ENCODE results near the gene RIPOR3.

The RIPOR3 gene

DNA sequence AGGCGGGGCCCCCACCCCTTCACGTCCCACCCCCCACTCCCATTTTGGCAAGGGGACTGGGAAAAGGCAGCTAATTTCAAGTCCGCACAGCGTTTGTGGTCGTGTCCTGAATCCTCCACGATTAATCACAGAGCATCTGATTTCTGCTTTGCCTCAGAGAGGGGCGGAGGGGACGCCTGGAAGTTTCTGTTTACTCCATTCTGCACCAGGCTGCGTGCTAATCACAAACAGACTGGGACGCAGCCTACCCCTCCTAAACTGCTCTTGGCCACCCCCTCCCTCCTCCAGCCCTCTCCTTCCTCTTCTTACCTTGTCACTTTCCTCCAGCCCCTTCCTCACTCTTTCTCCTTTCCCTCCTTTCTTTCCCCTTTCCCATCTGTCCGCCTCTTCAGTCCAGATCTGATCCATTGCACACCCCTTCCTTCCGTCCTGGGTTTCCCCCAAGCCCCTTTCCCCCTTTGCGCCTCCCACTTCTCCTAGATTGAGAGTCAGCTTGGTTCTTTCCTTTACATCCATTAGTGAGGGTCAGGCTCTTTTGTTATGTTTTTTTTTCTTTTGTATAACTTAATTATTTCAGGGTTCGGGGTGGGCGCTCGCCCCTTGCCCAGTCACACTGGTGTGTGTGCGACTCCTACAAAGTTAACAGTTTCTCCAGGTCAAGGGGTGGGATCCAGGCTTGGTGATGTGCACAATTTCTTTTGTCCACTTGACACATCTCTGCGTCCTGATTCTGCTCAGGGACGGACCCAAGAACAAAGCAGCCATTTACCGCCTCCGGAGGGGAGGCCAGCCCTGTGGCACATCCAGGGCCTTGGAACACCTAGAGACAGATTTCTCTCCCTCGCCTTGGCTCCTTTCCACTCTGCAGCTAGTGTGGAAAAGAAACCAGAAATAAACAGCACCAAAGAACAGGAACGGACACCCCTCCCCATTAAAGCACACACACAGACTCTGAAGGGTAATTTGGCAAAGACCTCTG lies 520 bp upstream of the RIPOR3 start:
- H3K27me3 Mint-ChIP-seq (ENCODE audit: low read depth) = peaks cover 26% of the 10 kb centered on the region
- TF ChIP-seq, protein P1, sequence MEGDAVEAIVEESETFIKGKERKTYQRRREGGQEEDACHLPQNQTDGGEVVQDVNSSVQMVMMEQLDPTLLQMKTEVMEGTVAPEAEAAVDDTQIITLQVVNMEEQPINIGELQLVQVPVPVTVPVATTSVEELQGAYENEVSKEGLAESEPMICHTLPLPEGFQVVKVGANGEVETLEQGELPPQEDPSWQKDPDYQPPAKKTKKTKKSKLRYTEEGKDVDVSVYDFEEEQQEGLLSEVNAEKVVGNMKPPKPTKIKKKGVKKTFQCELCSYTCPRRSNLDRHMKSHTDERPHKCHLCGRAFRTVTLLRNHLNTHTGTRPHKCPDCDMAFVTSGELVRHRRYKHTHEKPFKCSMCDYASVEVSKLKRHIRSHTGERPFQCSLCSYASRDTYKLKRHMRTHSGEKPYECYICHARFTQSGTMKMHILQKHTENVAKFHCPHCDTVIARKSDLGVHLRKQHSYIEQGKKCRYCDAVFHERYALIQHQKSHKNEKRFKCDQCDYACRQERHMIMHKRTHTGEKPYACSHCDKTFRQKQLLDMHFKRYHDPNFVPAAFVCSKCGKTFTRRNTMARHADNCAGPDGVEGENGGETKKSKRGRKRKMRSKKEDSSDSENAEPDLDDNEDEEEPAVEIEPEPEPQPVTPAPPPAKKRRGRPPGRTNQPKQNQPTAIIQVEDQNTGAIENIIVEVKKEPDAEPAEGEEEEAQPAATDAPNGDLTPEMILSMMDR (IDR thresholded peaks at IDR 0.05; ENCODE audit: unreplicated experiment in 3 of 3) = no peak
- H3K27ac Mint-ChIP-seq = peak overlapping the region; percentile 40 to 75 (median 68)
- H3K36me3 Mint-ChIP-seq (ENCODE audit: low read depth) = no peaks in the 10 kb centered on the region
- H3K4me3 Mint-ChIP-seq = peak overlapping the region; percentile 59 to 79 (median 66)
- H3K9me3 Mint-ChIP-seq = no peaks in the 10 kb centered on the region
- H3K4me1 Mint-ChIP-seq = peaks cover 45% of the 10 kb centered on the region

DNA sequence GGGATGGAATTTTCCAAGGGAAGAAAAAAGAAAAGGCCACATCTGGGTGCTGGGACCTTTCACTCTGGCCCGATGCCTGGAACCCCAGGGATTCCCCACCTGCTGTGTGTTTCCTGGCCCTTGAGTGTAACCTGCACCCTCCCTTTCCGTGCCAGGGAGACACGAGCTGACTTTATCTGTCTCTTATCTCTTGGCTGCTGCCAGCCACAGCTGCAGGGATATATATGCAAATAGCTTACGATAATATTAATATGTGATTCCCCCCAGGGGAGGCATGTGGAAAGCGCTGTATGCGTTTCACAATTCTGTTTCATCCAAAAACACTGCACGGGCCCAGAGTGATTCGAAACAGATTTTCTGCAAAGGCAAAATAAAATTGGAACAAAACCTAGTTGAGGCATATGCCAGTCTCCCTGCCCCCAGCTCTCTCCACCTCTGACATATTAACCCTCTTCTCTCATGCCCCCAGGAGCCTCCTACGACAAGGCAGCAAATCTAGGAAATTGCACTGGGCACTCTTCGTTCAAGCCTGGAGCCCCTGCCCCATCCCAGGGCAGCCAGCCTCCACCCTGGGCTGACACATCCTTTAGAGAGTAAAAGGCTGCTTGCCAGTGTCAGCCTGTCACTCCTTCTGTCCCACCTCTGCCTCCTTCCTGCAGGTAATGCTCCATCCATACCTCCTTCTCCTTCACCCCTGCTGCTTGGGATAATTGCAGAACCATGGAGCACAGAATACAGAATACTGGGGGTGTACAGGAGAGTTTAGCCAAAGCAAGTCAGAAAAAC lies 1.3 kb downstream of the RIPOR3 start:
- peak overlapping the region; percentile 20 to 75 (median 63) for H3K4me3 Mint-ChIP-seq
- H3K27me3 Mint-ChIP-seq (ENCODE audit: low read depth) = peaks cover 26% of the 10 kb centered on the region
- TF ChIP-seq, protein P1 (IDR thresholded peaks at IDR 0.05; ENCODE audit: unreplicated experiment in 3 of 3) = no peak
- H3K36me3 Mint-ChIP-seq (ENCODE audit: low read depth) = no peaks in the 10 kb centered on the region
- no peaks in the 10 kb centered on the region for H3K9me3 Mint-ChIP-seq
- peaks cover 39% of the 10 kb centered on the region for H3K4me1 Mint-ChIP-seq
- H3K27ac Mint-ChIP-seq = peak overlapping the region in 1 of 3 experiments; percentile 9

DNA sequence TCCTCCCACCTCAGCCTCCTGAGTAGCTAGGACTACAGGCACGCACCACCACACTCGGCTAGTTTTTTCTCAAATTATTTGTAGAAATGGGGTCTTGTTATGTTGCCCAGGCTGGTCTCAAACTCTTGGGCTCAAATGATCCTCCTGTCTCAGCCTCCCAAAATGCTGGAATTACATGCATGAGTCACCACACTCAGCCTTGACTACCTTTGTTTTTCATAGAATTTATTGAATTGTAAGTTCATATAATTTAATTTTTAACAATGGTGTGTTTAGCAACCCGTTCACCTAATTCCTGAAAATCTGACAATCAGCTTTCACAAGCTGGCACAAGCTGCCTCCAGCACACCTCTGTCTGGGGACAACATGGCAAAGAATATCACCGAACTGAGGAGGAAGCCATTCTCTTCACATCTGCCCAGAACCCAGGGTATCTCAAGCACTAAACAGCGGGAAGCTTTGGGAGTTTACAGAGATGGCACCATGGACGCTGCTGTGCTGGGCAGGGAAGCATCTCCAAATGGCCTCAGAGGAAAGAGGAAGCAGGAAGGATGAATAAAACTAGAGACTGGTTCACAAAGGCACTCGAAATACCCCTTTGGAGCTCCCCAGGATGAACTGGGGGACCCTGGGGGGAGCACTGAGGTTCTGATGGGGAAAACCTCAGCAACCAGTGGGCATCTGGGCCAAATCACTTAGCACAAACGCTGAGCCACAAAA lies 2.9 kb downstream of the RIPOR3 start:
- Mint-ChIP-seq H3K4me3 (no peak overlapping the region), H3K9me3 (no peaks in the 10 kb centered on the region), H3K27ac (no peak overlapping the region), H3K36me3 (ENCODE audit: low read depth) (no peaks in the 10 kb centered on the region), H3K27me3 (ENCODE audit: low read depth) (peaks cover 26% of the 10 kb centered on the region), H3K4me1 (peaks cover 32% of the 10 kb centered on the region)
- TF ChIP-seq, protein P1 (IDR thresholded peaks at IDR 0.05; ENCODE audit: unreplicated experiment in 3 of 3) = no peak

DNA sequence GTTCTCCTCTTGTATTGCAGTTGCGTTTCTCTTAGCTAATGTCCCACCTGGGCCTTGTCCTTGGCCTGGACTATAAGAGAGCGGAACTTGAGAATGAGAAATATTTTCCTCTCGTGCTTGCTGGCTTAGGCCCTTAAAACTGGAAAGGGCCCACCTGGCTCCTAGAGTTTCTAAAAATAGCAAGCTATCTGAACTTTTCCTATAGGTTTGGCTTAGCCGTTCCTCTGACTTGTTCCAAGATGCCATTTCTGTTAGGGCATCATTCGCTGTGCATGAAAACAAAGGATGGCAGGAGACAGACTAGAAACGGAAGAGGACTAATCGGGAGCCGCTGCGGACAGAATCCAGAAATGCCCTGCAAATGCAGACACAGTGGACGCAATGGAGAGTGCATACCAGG lies 4.5 kb downstream of the RIPOR3 start:
- peaks cover 19% of the 10 kb centered on the region for H3K27me3 Mint-ChIP-seq (ENCODE audit: low read depth)
- H3K9me3 Mint-ChIP-seq = no peaks in the 10 kb centered on the region
- peaks cover 24% of the 10 kb centered on the region for H3K4me1 Mint-ChIP-seq
- TF ChIP-seq, protein P1 (IDR thresholded peaks at IDR 0.05; ENCODE audit: unreplicated experiment in 3 of 3) = no peak
- H3K27ac Mint-ChIP-seq = peak overlapping the region; percentile 71 to 72 (median 72)
- H3K36me3 Mint-ChIP-seq (ENCODE audit: low read depth) = no peaks in the 10 kb centered on the region
- H3K4me3 Mint-ChIP-seq = peak overlapping the region in 1 of 3 experiments; percentile 12

DNA sequence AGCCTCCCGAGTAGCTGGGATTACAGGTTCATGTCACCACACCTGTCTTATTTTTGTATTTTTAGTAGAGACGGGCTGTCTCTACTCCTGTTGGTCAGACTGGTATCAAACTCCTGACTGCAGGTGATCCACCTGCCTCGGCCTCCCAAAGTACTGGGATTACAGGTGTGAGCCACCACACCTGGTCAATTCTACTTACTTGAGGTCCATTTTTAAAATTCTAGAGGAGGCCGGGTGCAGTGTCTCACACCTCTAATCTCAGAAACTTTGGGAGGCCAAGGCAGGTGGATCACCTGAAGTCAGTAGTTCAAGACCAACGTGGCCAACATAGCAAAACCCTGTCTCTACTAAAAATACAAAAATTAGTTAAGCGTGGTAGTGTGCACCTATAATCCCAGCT lies 7.8 kb downstream of the RIPOR3 start:
- Mint-ChIP-seq H3K4me1 (peaks cover 18% of the 10 kb centered on the region), H3K36me3 (ENCODE audit: low read depth) (no peaks in the 10 kb centered on the region)

More for the DNA sequence above, 7.8 kb downstream of the RIPOR3 start:
- Mint-ChIP-seq H3K4me3 (no peak overlapping the region), H3K27ac (no peak overlapping the region), H3K9me3 (no peaks in the 10 kb centered on the region), H3K27me3 (ENCODE audit: low read depth) (peaks cover 9% of the 10 kb centered on the region)
- TF ChIP-seq, protein P1 (IDR thresholded peaks at IDR 0.05; ENCODE audit: unreplicated experiment in 3 of 3) = no peak
